ENCODE data around the gene SPATA3. TPM values are rescaled to one million over a fixed set of nuclear protein-coding genes. Genes with fewer than 3 reads are reported as not detected.
A peak's percentile ranks its signal among the peaks of the same experiment; 100 is the strongest.

Gene SPATA3
- total and polyA plus RNA-seq, 2 of the 13 experiments (the other 11 are each of a cell fraction or from before 2014, with no cell fraction given): not detected

GRCh38 chr2:231052494-231053451 is 56.9 kb downstream of the SPATA3 start (continued):
- TF ChIP-seq REST (IDR thresholded peaks at IDR 0.05; ENCODE audit: borderline replicate concordance in 1 of 2, low read depth in 1 of 2, low read length in 2 of 2) (peak in 1 of 2 experiments; percentile 55; a peak in 1 of 4 replicates), NBN (conservative IDR thresholded peaks at IDR 0.05) (no peak), HIC2 (CRISPR knock-in tag; IDR thresholded peaks at IDR 0.05; ENCODE audit: low read depth) (peak; percentile 67), HNF4A (CRISPR knock-in tag; IDR thresholded peaks at IDR 0.05) (no peak; the same call in 1 of the 2 replicates), ZNF598 (CRISPR knock-in tag; IDR thresholded peaks at IDR 0.05; ENCODE audit: borderline replicate concordance) (peak; percentile 86; the same call in 1 of the 2 replicates), MED1 (CRISPR knock-in tag; IDR thresholded peaks at IDR 0.05) (peak; percentile 86), ZFAT (CRISPR knock-in tag; conservative IDR thresholded peaks at IDR 0.05) (no peak), PPARG (CRISPR knock-in tag; conservative IDR thresholded peaks at IDR 0.05) (0 out of 2 replicates have a peak, but pooled peaks have one; percentile 24), ATRX (CRISPR knock-in tag; IDR thresholded peaks at IDR 0.05; ENCODE audit: borderline replicate concordance) (no peak), ATAD3A (CRISPR knock-in tag; IDR thresholded peaks at IDR 0.05) (no peak), SETDB1 (CRISPR knock-in tag; IDR thresholded peaks at IDR 0.05; ENCODE audit: borderline replicate concordance) (no peak), ZNF850 (CRISPR knock-in tag; conservative IDR thresholded peaks at IDR 0.05) (no peak), ASH2L (IDR thresholded peaks at IDR 0.05; ENCODE audit: insufficient read length, low read depth, low read length) (peak; percentile 78), NONO (IDR thresholded peaks at IDR 0.05) (no peak), NONO (CRISPR knock-in tag; conservative IDR thresholded peaks at IDR 0.05) (0 out of 2 replicates have a peak, but pooled peaks have one; percentile 45), RARA (CRISPR knock-in tag; IDR thresholded peaks at IDR 0.05) (0 out of 2 replicates have a peak, but pooled peaks have one; percentile 28), KLF6 (CRISPR knock-in tag; IDR thresholded peaks at IDR 0.05) (peak; percentile 68; the same call in 1 of the 2 replicates), YEATS2 (CRISPR knock-in tag; IDR thresholded peaks at IDR 0.05; ENCODE audit: borderline replicate concordance) (peak; percentile 48), SNAI1 (CRISPR knock-in tag; IDR thresholded peaks at IDR 0.05; ENCODE audit: borderline replicate concordance) (peak; percentile 92; the same call in 1 of the 2 replicates), ZGPAT (CRISPR knock-in tag; IDR thresholded peaks at IDR 0.05) (peak; percentile 82)
